ENCODE results near the gene DCST1.

DNA sequence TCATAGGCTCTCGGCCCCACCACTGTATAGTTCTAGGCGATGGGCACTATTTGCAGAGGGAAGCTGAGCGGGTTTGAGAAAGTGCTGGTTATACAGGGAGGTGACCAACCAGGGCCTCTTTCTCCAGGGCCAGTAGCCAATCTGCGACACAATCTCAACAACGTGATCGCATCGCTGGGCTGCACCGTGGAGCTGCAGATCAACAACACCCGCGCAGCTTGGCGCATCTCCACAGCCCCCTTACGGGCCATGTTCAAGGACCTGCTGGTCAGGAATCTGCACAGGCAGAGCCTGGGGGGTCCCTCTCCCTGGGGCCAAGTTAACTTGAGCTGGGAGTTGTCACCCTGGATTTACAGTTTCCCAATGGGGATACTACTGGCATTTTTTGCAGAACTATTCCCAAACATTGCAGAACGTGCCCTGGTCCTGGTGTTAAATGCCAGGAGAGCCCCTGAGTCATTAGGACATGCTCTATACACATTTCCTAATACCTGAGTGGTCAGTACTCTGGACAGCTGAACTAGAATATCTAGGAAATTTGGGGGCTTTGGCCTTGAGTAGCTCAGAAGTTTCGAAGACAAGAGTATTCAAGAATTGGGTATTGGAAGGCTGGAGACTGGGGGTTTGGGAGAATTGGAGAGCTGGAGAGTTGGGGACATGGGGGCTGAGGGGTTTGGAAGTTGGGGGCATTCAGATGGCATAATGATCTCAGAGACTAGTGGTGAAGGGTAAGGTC lies 6.9 kb downstream of the DCST1 start:
- TF ChIP-seq, protein P1, sequence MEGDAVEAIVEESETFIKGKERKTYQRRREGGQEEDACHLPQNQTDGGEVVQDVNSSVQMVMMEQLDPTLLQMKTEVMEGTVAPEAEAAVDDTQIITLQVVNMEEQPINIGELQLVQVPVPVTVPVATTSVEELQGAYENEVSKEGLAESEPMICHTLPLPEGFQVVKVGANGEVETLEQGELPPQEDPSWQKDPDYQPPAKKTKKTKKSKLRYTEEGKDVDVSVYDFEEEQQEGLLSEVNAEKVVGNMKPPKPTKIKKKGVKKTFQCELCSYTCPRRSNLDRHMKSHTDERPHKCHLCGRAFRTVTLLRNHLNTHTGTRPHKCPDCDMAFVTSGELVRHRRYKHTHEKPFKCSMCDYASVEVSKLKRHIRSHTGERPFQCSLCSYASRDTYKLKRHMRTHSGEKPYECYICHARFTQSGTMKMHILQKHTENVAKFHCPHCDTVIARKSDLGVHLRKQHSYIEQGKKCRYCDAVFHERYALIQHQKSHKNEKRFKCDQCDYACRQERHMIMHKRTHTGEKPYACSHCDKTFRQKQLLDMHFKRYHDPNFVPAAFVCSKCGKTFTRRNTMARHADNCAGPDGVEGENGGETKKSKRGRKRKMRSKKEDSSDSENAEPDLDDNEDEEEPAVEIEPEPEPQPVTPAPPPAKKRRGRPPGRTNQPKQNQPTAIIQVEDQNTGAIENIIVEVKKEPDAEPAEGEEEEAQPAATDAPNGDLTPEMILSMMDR (IDR thresholded peaks at IDR 0.05; ENCODE audit: insufficient read depth, low read length), result no peak
- TF ChIP-seq, protein P2, sequence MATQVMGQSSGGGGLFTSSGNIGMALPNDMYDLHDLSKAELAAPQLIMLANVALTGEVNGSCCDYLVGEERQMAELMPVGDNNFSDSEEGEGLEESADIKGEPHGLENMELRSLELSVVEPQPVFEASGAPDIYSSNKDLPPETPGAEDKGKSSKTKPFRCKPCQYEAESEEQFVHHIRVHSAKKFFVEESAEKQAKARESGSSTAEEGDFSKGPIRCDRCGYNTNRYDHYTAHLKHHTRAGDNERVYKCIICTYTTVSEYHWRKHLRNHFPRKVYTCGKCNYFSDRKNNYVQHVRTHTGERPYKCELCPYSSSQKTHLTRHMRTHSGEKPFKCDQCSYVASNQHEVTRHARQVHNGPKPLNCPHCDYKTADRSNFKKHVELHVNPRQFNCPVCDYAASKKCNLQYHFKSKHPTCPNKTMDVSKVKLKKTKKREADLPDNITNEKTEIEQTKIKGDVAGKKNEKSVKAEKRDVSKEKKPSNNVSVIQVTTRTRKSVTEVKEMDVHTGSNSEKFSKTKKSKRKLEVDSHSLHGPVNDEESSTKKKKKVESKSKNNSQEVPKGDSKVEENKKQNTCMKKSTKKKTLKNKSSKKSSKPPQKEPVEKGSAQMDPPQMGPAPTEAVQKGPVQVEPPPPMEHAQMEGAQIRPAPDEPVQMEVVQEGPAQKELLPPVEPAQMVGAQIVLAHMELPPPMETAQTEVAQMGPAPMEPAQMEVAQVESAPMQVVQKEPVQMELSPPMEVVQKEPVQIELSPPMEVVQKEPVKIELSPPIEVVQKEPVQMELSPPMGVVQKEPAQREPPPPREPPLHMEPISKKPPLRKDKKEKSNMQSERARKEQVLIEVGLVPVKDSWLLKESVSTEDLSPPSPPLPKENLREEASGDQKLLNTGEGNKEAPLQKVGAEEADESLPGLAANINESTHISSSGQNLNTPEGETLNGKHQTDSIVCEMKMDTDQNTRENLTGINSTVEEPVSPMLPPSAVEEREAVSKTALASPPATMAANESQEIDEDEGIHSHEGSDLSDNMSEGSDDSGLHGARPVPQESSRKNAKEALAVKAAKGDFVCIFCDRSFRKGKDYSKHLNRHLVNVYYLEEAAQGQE (IDR thresholded peaks at IDR 0.05; ENCODE audit: insufficient replicate concordance, low read depth), result no peak
